IMR-90 (cell line): ENCODE results near the gene CEACAM16. TPM values are rescaled to one million over a fixed set of nuclear protein-coding genes. Genes with fewer than 3 reads are reported as not detected.

Source experiments
- ATAC-seq: fragments of 200-7000 bp; cut with Tn5 transposase; 2 replicates; pipeline ENCODE4 v1.9.1; 2020; ENCODE audit warnings: low read depth, mild to moderate bottlenecking, moderate library complexity
- BruUV-seq: library from RNA; stranded (reverse); fragments of 400-500 nt; replicated peaks from 2 replicates; lab custom pipeline; 2021; lab: Mats Ljungman, UMichigan
- CTCF ChIA-PET: fragments of 300-600 bp; formaldehyde crosslinking; extraction: SDS; loops from one replicate; lab custom pipeline; 2021; ENCODE audit warnings: antibody characterized with exemption; lab: Yijun Ruan, JAX
- POLR2A ChIA-PET: fragments of 300-600 bp; sonication (Branson Sonifier 250); formaldehyde crosslinking; loops from one replicate; lab custom pipeline; 2022; ENCODE audit warnings: antibody characterized with exemption; ENCODE audit not compliant: unreplicated experiment; lab: Charles Lee
- DNase-seq: peaks from one replicate; pipeline ENCODE4 v3.0.0; 2013
- H2AFZ ChIP-seq: replicated peaks from 2 replicates; pipeline ENCODE3; 2013; ENCODE audit warnings: low read length, mild to moderate bottlenecking; ENCODE audit not compliant: poor library complexity
- H2AK5ac ChIP-seq: 2 replicates; pipeline ENCODE4 v1.6.1; 2013; ENCODE audit warnings: low read depth, low read length, inconsistent platforms
- H2AK9ac ChIP-seq: replicated peaks from 2 replicates; pipeline ENCODE3; 2013; ENCODE audit warnings: mild to moderate bottlenecking, low read depth, low read length, moderate library complexity; ENCODE audit not compliant: poor library complexity
- H2BK120ac ChIP-seq: 2 replicates; pipeline ENCODE4 v1.6.1; 2013; ENCODE audit warnings: low read depth, low read length, inconsistent platforms
- H2BK15ac ChIP-seq: 3 replicates; pipeline ENCODE4 v1.6.1; 2013; ENCODE audit warnings: low read depth, low read length, inconsistent platforms
- H2BK20ac ChIP-seq: 2 replicates; pipeline ENCODE4 v1.6.1; 2013; ENCODE audit warnings: low read depth, mild to moderate bottlenecking, inconsistent platforms, low read length, moderate library complexity
- H2BK5ac ChIP-seq: 2 replicates; pipeline ENCODE4 v1.6.1; 2013; ENCODE audit warnings: mild to moderate bottlenecking, low read depth, low read length, inconsistent platforms; ENCODE audit not compliant: poor library complexity, severe bottlenecking
- H3K14ac ChIP-seq: replicated peaks from 2 replicates; pipeline ENCODE4 v1.6.1; 2013; ENCODE audit warnings: low read depth, low read length, inconsistent platforms
- H3K18ac ChIP-seq: 2 replicates; pipeline ENCODE4 v1.6.1; 2013; ENCODE audit warnings: low read depth, low read length, control low read depth
- H3K23ac ChIP-seq: 2 replicates; pipeline ENCODE4 v1.6.1; 2013; ENCODE audit warnings: low read depth, low read length, inconsistent platforms
- H3K27ac ChIP-seq: 2 replicates; pipeline ENCODE4 v1.5.1; 2013; ENCODE audit warnings: mild to moderate bottlenecking, control low read depth, low read length; ENCODE audit not compliant: insufficient read depth
- H3K27me3 ChIP-seq: 2 replicates; pipeline ENCODE4 v1.6.1; 2013; ENCODE audit warnings: low read length; ENCODE audit not compliant: control insufficient read depth, insufficient read depth
- H3K36me3 ChIP-seq: 2 replicates; pipeline ENCODE4 v1.6.1; 2013; ENCODE audit warnings: low read length, mixed read lengths; ENCODE audit not compliant: control insufficient read depth, insufficient read depth
- H3K4ac ChIP-seq: 2 replicates; pipeline ENCODE4 v1.6.1; 2013; ENCODE audit warnings: low read depth, low read length, inconsistent platforms
- H3K4me1 ChIP-seq: 2 replicates; pipeline ENCODE4 v1.6.1; 2013; ENCODE audit warnings: low read length, mixed read lengths; ENCODE audit not compliant: control insufficient read depth, insufficient read depth
- H3K4me2 ChIP-seq: 2 replicates; pipeline ENCODE4 v1.6.1; 2013; ENCODE audit warnings: low read depth, mild to moderate bottlenecking, control low read depth, low read length, moderate library complexity
- H3K4me3 ChIP-seq: 2 replicates; pipeline ENCODE4 v1.5.1; 2013; ENCODE audit warnings: low read depth, mild to moderate bottlenecking, control low read depth, low read length, moderate library complexity; ENCODE audit not compliant: insufficient read depth
- H3K56ac ChIP-seq: 2 replicates; pipeline ENCODE4 v1.6.1; 2013; ENCODE audit warnings: low read length, inconsistent platforms; ENCODE audit not compliant: insufficient read depth; ENCODE audit errors: extremely low read depth
- H3K79me1 ChIP-seq, 2 experiments: 2 replicates each; pipeline ENCODE4 v1.6.1; 2013; ENCODE audit warnings: low read length in 2 of 2, inconsistent platforms in 1 of 2, low read depth in 1 of 2
- H3K9ac ChIP-seq: 2 replicates; pipeline ENCODE4 v1.6.1; 2013; ENCODE audit warnings: low read depth, low read length, control low read depth
- H3K9me1 ChIP-seq: 2 replicates; pipeline ENCODE4 v1.6.1; 2013; ENCODE audit warnings: low read length, inconsistent platforms; ENCODE audit not compliant: insufficient read depth
- H3K9me3 ChIP-seq: 2 replicates; pipeline ENCODE4 v1.6.1; 2013; ENCODE audit warnings: low read length; ENCODE audit not compliant: control insufficient read depth, insufficient read depth
- H4K20me1 ChIP-seq: 2 replicates; pipeline ENCODE4 v1.6.1; 2013; ENCODE audit warnings: low read length, inconsistent platforms; ENCODE audit not compliant: insufficient read depth
- H4K5ac ChIP-seq: 2 replicates; pipeline ENCODE4 v1.6.1; 2013; ENCODE audit warnings: mild to moderate bottlenecking, low read depth, low read length, control low read depth
- H4K8ac ChIP-seq, 2 experiments: 2 replicates each; pipeline ENCODE4 v1.6.1; 2013; ENCODE audit warnings: low read depth in 2 of 2, low read length in 2 of 2, control low read depth in 1 of 2, inconsistent platforms in 1 of 2
- H4K91ac ChIP-seq: 2 replicates; pipeline ENCODE4 v1.6.1; 2013; ENCODE audit warnings: low read depth, low read length, inconsistent platforms; ENCODE audit not compliant: insufficient read depth
- BHLHE40 ChIP-seq: fragments of 150-350 bp; IDR thresholded peaks from 2 replicates; pipeline ENCODE4 v1.6.1; 2016; ENCODE audit warnings: mild to moderate bottlenecking, low read depth, low read length
- POLR2A ChIP-seq: IDR thresholded peaks from 2 replicates; pipeline ENCODE4 v1.6.1; 2012; ENCODE audit warnings: mild to moderate bottlenecking, low read depth, low read length
- RCOR1 ChIP-seq: IDR thresholded peaks from 2 replicates; pipeline ENCODE4 v1.6.1; 2012; ENCODE audit warnings: mild to moderate bottlenecking, low read length, improper control_type of control experiment; ENCODE audit not compliant: insufficient replicate concordance
- SMC3 ChIP-seq: fragments of 150-350 bp; IDR thresholded peaks from 2 replicates; pipeline ENCODE4 v1.6.1; 2016; ENCODE audit warnings: low read depth, mild to moderate bottlenecking, antibody characterized with exemption, low read length, moderate library complexity
- USF2 ChIP-seq: fragments of 150-350 bp; IDR thresholded peaks from 2 replicates; pipeline ENCODE4 v1.6.1; 2017; ENCODE audit warnings: mild to moderate bottlenecking, antibody characterized with exemption, low read length, low read depth
- WGBS, 2 experiments: methylation state at CpG; one replicate each; pipeline versions ENCODE4 v1.1.5 to v1.1.7; 2013; ENCODE audit warnings: missing lambda C conversion rate in 2 of 2; ENCODE audit not compliant: insufficient read length in 1 of 2; ENCODE audit errors: extremely low coverage in 2 of 2; 5-methylcytosine and 5-hydroxymethylcytosine counted together
- dilution Hi-C: fragments of 300-500 bp; cut with HindIII; formaldehyde crosslinking; loops from one replicate; pipeline ENCODE4 v1.14.3; 2018; ENCODE audit warnings: low sequenced_read_pairs; ENCODE audit not compliant: unreplicated experiment
- in situ Hi-C: fragments of 300-500 bp; cut with MboI; formaldehyde crosslinking; loops from 3 replicates; pipeline ENCODE4 v1.14.3; 2019; ENCODE audit warnings: low sequenced_read_pairs, inconsistent platforms, mixed read lengths
- intact Hi-C: fragments of 100-400 bp; cut with micrococcal nuclease; formaldehyde crosslinking; loops from 2 replicates; pipeline ENCODE4 v1.10.0; 2022
- polyA plus RNA-seq, 3 experiments: library from polyadenylated mRNA; depleted of rRNA; stranded (reverse); fragments of >200 nt; gene quantifications; 2 replicates each; pipeline ENCODE4 v1.2.3, GENCODE V29; 2012; ENCODE audit warnings: low replicate concordance in 1 of 3
- total RNA-seq: library from RNA; depleted of rRNA; stranded (reverse); fragments of >200 nt; gene quantifications from 2 replicates; pipeline ENCODE4 v1.2.3, GENCODE V29; 2012

CEACAM16 gene
- total and polyA plus RNA-seq, 2 of the 4 experiments (the other 2 are of a cell fraction) = not detected

DNA sequence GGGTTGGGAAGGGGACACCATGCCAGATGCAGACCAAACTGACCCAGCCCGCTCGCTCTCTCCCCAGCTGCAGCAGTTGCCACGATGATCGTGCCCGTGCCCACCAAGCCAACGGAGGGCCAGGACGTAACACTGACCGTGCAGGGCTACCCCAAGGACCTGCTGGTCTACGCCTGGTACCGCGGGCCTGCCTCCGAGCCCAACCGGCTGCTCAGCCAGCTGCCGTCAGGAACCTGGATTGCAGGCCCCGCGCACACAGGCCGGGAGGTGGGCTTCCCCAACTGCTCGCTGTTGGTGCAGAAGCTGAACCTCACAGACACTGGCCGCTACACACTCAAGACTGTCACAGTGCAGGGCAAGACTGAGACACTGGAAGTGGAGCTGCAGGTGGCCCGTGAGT, 8.8 kb downstream of the CEACAM16 start:
- Histone ChIP-seq H2BK120ac (no peak overlapping the region), H2AK9ac (no peak overlapping the region), H2AK5ac (no peak overlapping the region), H4K8ac (no peak overlapping the region), H3K4me2 (no peak overlapping the region), H4K91ac (no peak overlapping the region), H3K4me1 (no peaks in the 10 kb centered on the region), H3K79me1 (no peaks in the 10 kb centered on the region), H3K23ac (no peak overlapping the region), H3K14ac (no peak overlapping the region), H3K18ac (no peak overlapping the region), H4K20me1 (no peaks in the 10 kb centered on the region), H2AFZ (no peak overlapping the region), H3K27ac (no peak overlapping the region), H3K4me3 (no peak overlapping the region), H3K9ac (no peak overlapping the region), H4K5ac (no peak overlapping the region), H2BK5ac (no peak overlapping the region), H3K56ac (no peak overlapping the region), H3K36me3 (no peaks in the 10 kb centered on the region), H2BK15ac (no peak overlapping the region), H3K4ac (no peak overlapping the region), H3K9me3 (no peaks in the 10 kb centered on the region), H3K27me3 (peaks cover 12% of the 10 kb centered on the region), H3K9me1 (no peaks in the 10 kb centered on the region), H2BK20ac (no peak overlapping the region)
- ATAC-seq (no peak), DNase-seq (no peak)
- ChIA-PET CTCF (no interaction called here), POLR2A (no interaction called here)
- dilution Hi-C loops = no loop called here
- WGBS, 2 experiments = 90% methylated on average over 16 of the region's 20 CpGs; no CpG with 5 or more reads in 1 of the 2 experiments
- in situ Hi-C loops = no loop called here
- no TSS peak for BruUV-seq
- TF ChIP-seq POLR2A (no peak), BHLHE40 (no peak), USF2 (no peak), SMC3 (no peak), RCOR1 (no peak)
- intact Hi-C loops = no loop called here
